T-helper 2 cell (primary cell): ENCODE measurements around the gene TMEM82.
"Not testable (repeated sequence)": the region's sequence is repeated elsewhere in the genome, so short reads cannot be mapped to it uniquely, and the experiment has no call there.

Experiments
- DNase-seq, 5 experiments: peaks; one replicate each; pipeline versions ENCODE4 v3.0.0 to v3.0.0-alpha.2; 2012 to 2022
- total RNA-seq, 2 donors: gene quantifications; one replicate each; lab custom pipeline; 2026; lab: John Stamatoyannopoulos, UW

TMEM82 gene
- total RNA-seq, result 0 reads per million in 2 donors

DNA sequence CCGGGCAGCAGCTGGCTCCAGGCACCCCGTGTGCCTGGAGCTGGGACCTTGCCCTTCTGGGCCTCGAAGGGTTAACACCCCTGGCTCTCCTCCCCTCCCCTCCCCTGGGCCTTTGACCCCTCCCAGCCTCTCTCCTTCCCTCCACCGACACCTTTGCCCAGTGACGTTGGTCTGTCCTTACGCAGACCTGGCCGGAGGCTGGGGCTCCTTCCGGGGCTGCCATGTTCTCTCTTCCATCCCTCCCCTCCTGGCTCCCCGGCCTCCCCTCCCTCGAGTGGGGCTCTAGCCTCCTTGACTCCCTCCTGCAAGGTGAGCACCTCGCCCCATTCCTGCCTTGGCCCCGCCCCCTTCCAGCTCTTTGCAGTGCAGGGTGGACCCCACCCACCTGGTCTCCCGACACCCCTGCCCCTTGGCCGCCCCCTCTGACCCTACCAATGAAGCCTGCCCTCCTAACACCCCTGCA, at the start of gene TMEM82:
TMEM82 (plus strand) TSS at position 161 of the 463 bp plus-strand sequence; CDS start at position 222, 61 bp downstream.
- DNase-seq, result no peak

- no peak for DNase-seq
Observed at GRCh38 chr1:15693371-15693770, 48.9 kb upstream of the TMEM82 start.

- DNase-seq, result peak in 2 of 5 experiments; percentile 1 to 72
Observed at GRCh38 chr1:15696956-15697521, 45.3 kb upstream of the TMEM82 start.

- DNase-seq, result no peak
Observed at GRCh38 chr1:15698201-15698600, 44.1 kb upstream of the TMEM82 start.

- DNase-seq, result not testable (repeated sequence)
Observed at GRCh38 chr1:15699321-15699720, 43.0 kb upstream of the TMEM82 start.

DNA sequence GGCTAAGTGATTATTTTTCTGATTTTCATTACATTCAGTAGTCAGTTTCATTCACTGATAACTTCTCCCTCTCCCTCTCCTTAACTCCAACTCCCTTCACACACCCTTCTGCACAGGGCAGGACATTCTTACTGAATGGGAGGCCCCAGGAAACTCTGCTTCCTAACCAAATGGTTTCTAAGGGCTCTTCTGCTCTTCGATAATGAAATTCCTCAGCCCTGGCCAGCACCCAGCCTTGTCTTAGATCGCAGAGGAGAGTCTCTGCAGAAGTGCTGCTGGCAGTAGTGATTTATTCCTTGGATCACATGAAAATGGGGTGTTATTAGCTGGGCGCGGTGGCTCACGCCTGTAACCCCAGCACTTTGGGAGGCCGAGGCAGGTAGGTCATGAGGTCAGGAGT, 41.8 kb upstream of the TMEM82 start:
- no peak for DNase-seq

GRCh38 chr1:15701784-15702183, 40.5 kb upstream of the TMEM82 start:
- no peak for DNase-seq

DNA sequence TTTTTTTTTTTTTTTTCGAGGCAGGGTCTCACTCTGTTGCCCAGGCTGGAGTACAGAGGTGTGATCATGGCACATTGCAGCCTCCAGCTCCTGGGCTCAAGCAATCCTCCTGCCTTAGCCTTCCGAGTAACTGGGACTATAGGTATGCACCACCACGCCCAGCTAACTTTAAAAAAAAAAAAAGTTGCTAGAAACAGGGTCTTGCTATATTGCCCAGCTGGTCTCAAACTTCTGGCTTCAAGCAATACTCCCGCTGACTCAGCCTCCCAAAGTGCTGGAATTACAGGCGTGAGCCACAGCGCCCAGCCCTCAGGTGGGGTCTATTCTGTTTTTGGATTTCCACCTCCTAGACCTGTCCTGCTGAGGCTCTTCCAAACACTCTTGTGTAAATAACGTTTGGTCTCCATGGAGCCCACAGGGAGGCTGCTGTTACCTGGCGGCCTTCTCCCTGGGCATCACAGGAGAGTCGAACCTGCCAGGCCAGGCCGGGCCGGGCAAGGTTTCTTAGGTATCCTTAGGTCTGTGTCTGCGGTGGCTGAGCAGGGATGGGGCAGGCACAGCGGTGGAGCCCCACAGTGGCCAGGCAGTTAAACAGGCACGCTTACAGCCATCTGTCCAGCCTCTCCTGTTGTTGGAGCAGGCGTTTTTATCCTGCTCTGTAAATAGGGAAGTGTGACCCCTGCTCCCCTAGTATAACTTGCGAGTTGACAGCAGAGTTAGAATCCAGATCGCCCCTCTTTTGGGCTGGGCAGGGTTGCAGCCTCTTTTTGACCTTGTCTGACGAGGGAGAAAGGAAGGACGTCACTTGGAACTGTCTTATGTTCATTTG, 39.4 kb upstream of the TMEM82 start:
- DNase-seq, result no peak

DNA sequence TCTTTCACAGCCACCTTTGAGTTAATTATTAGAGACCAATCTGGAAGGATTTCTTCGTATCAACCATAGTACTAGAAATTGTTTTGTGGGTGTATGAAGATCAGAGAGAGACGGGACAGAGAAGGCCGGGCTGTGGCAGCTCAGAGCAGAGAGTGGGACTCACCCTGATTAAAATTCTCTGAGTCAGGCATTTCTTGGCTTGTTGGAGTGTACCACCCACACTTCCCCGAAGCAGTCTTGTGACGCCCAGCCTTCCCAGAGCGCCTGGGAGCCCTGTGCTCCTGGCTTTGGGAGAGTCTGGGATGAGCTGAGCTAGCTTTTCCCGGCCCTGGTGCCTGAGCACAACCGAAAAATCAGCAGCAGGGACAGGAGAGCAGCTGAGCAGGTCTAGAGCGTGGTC, 38.7 kb upstream of the TMEM82 start:
- DNase-seq, result no peak

GRCh38 chr1:15704526-15705183, 37.6 kb upstream of the TMEM82 start:
- DNase-seq, result no peak

DNA sequence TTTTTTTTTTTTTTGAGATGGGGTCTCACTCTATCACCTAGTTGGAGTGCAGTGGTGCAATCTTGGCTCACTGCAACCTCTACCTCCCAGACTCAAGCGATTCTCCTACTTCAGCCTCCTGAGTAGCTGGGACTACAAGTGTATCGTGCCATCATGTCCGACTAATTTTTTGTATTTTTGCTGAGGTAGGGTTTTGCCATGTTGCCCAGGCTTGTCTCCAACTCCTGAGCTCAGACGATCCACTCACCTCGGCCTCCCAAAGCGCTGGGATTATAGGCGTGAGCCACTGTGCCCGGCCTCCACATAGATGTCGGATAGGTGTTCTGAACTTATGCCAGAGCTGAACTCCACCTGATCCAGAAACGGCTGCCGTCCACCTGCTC, 37.1 kb upstream of the TMEM82 start:
- no peak for DNase-seq

DNA sequence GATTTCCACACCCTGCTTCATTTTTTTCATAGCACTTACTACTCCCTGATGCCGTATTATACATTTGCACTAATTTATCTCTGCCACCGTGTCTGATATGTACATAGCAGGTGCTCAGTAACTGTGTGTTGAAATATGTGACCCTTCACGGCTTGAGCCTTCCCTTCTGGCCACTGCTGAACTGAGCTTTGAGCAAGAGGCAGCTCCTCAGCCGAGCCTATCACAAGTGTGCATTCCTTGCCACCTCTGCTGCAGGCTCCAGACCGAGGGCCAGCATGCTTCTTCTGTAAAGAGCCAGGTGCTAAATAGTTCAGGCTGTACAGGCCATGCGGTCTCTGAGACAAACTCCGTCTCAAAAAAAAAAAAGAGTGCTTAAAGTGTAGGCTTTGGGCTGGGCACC, 35.5 kb upstream of the TMEM82 start:
- no peak for DNase-seq

DNA sequence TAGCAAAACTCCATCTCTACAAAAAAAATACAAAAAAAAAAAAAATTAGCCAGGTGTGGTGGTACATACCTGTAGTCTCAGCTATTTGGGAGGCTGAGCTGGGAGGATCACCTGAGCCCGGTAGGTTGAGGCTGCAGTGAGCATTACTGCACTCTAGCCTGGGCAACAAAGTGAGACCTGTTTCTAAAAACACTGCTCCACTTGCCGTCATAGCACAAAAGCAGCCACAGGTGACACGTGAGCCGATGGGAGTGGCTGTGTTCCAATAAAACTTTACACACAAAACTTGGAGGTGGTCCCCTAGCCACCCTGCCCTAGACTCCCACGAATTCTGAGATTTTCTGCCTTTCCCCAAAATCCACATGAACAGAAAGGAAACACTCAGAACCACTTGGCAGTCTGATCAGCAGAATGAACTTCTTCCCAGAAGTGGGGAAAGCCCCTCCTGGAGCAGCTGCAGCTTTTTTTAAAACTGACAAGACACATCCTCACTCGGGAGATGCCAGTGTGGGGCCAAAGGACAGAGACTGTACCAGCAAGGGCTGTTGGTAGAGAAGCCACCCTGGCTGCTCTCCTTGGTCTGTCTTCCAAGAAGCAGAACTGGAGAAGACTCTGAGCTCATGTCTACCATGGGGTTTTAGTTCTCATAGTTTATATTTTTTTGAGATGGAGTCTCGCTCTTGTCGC, 34.9 kb upstream of the TMEM82 start:
- DNase-seq, result no peak

- DNase-seq, result no peak
Observed at GRCh38 chr1:15708486-15709137, 33.7 kb upstream of the TMEM82 start.

DNA sequence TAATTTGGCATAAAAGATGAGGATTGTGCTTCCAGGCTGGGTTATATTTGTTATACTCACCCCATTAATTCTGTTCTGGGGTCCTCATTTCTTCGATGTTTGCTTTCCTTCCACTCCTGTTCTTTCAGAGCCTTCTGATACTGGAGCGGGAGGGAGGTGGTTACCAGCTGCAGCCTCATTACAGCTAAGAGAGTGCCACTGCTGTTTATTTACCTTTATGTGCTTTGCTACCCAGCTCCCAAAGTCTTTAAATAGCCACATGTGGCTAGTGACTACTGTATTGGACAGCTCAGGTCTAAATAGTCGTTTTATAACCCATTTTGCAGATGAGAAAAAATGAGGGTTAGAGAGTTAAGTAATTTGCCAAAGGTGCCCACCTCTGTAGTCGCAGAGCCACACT, 33.1 kb upstream of the TMEM82 start:
- DNase-seq, result no peak

DNA sequence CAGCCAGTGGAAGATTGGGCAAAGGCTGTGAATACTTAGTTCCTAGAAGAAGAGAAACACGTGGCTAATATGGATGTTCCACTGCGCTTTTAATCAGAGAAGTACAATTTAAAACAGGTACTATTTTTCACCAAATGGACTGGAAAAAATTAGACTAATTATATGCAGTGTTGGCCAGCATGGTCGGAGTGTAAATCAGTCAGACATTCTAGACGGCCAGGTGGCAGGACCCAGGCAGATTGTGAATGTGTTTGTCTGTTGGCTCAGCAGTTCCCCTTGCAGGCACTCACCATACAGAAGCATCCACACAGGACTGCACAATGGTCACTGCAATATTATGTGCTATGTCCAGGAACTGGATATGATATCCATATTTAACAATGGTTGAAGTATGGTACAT, 30.1 kb upstream of the TMEM82 start:
- no peak for DNase-seq

DNA sequence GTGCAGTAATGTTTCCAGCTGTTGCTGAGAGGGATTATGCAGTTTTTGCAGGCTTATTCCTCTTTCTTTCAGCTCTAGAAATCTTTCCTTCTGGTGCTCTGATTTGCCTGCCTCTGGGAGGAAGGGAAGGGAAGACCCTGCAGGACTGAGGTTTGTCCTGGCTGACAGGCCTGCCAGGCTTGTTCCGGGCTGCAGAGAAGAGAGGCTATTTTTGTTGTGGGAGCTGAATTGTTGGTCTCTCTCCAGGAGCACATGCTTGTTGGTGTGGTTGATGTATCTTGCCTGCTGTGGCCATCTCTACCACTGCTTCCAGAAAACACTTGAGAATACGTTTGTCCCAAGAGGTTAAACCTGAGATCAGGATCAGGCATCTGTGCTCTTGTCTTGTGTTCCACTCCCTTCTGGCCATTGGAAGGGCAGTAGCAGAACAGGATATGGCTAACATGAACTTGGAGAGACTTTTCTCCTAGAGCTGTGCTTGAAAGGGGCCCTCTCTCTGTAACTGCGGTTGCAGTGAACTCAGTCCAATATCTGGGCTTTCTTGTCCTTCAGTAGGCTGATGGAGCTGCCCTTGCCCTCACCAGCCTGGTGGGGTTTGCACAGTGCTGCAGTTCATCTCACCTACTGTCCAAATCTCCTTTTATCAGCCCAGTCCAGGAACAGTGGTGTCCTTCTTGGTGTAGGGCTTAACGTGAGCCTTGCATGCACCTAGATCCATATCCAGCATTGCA, 27.7 kb upstream of the TMEM82 start:
- no peak for DNase-seq

- no peak for DNase-seq
Observed at GRCh38 chr1:15717418-15718125, 24.7 kb upstream of the TMEM82 start.

GRCh38 chr1:15718199-15718601, 24.1 kb upstream of the TMEM82 start:
- no peak for DNase-seq

DNA sequence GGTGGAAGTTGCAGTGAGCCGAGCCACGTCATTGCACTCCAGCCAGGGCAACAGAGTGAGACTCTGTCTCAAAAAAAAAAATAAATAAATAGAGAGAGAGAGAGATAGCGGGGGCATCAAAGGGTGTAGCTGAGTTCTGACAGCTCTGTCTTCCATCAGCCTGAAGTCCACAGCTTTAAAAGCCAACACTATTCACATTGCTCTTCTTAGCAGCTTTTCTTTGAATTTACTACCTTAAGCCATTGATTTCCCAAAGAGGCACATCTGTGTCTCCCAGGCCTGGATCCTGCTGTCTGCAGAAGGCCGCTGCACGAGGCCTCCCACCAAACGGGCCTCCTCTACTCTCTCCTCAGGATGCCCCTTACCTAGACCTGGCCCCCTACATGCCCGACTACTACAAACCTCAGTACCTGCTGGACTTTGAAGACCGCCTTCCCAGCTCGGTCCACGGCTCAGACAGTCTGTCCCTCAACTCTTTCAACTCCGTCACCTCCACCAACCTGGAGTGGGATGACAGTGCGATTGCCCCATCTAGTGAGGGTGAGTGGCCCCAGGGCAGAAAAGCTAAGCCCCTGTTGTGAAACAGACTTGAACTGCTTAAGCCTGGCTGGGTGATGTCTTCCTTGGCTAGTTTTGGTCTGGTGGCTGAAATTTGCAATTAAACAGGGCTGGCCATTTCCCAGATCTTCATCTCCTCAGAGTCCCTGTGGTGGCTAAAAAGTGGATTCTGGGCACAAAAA, 22.7 kb upstream of the TMEM82 start:
- no peak for DNase-seq
